Small intestine (tissue), 7 donors: ENCODE data around the gene SLC34A2. TPM values are rescaled to one million over a fixed set of nuclear protein-coding genes. Genes with fewer than 3 reads are reported as not detected.
A peak's percentile ranks its signal among the peaks of the same experiment; 100 is the strongest.

ENCODE experiments used
- DNase-seq, 2 donors: peaks; one replicate each; pipeline versions ENCODE4 v3.0.0 to v3.0.0-alpha.2; 2013
- FAIRE-seq: peaks from 2 replicates; lab custom pipeline; 2012; peaks lifted over from hg19 to GRCh38; lab: Jason Lieb, UNC
- H3K27ac ChIP-seq, 3 donors: one replicate each; pipeline ENCODE4 v1.5.1; 2013; ENCODE audit warnings: low read length in 2 of 3, mild to moderate bottlenecking in 2 of 3, control low read depth in 1 of 3, inconsistent platforms in 1 of 3, low read depth in 1 of 3, moderate library complexity in 1 of 3
- H3K27me3 ChIP-seq, 3 donors: one replicate each; pipeline ENCODE4 v1.6.1; 2013; ENCODE audit warnings: low read length in 3 of 3, inconsistent platforms in 1 of 3; ENCODE audit not compliant: control insufficient read depth in 3 of 3, insufficient read depth in 3 of 3
- H3K36me3 ChIP-seq, 3 donors: one replicate each; pipeline ENCODE4 v1.6.1; 2013; ENCODE audit warnings: low read length in 3 of 3, inconsistent platforms in 1 of 3, low read depth in 1 of 3, mild to moderate bottlenecking in 1 of 3, moderate library complexity in 1 of 3; ENCODE audit not compliant: control insufficient read depth in 3 of 3, insufficient read depth in 2 of 3
- H3K4me1 ChIP-seq, 3 donors: one replicate each; pipeline ENCODE4 v1.6.1; 2013; ENCODE audit warnings: low read length in 2 of 3, inconsistent platforms in 1 of 3, low read depth in 1 of 3, mild to moderate bottlenecking in 1 of 3, moderate library complexity in 1 of 3; ENCODE audit not compliant: control insufficient read depth in 3 of 3, insufficient read depth in 2 of 3
- H3K4me3 ChIP-seq, 3 donors: one replicate each; pipeline ENCODE4 v1.5.1; 2013; ENCODE audit warnings: low read length in 3 of 3, control low read depth in 1 of 3, inconsistent platforms in 1 of 3, low read depth in 1 of 3, mild to moderate bottlenecking in 1 of 3, moderate library complexity in 1 of 3
- H3K9me3 ChIP-seq, 2 donors: one replicate each; pipeline ENCODE4 v1.6.1; 2013; ENCODE audit warnings: low read depth in 1 of 2, low read length in 1 of 2; ENCODE audit not compliant: control insufficient read depth in 2 of 2, insufficient read depth in 1 of 2
- WGBS, 3 donors: extraction: QIAGEN DNeasy Blood & Tissue Kit; methylation state at CpG; one replicate each; pipeline ENCODE4 v1.1.7; 2013; 5-methylcytosine and 5-hydroxymethylcytosine counted together
- polyA plus RNA-seq, 4 donors: library from polyadenylated mRNA; stranded (reverse) in 3 of 4; unstranded in 1 of 4; fragments of 200-250 nt in 3 of 4; fragments of 120-200 nt in 1 of 4; gene quantifications; one replicate each; pipeline versions ENCODE4 v1.2.1 to v1.2.3, GENCODE V29; 2013
- donor health status: healthy with polysubstance abuse.
- donor health status: control.
- donor health status: control.
- donor health status: Bipolar disorder and iron deficiency.
- donor health status: healthy.

SLC34A2 gene
- polyA plus RNA-seq, 4 donors, result 0.09 to 28.6 (median 2.5) TPM

GRCh38 chr4:25694466-25694865 is 38.8 kb downstream of the SLC34A2 start:
- 29 to 41% (median 29%) methylated on average over 3 of the region's 3 CpGs for WGBS, 3 donors
- H3K4me3 ChIP-seq, result no peak overlapping the region
- H3K9me3 ChIP-seq, result peaks cover 0 to 8% of the 10 kb centered on the region in 2 donors
- no peak for FAIRE-seq
- H3K4me1 ChIP-seq, result peaks cover 0 to 5% (median 4%) of the 10 kb centered on the region in 3 donors
- H3K36me3 ChIP-seq, result no peaks in the 10 kb centered on the region
- H3K27ac ChIP-seq, result peak overlapping the region in 1 of 3 donors; percentile 61
- DNase-seq, result peak; percentile 30 to 89
- H3K27me3 ChIP-seq, result no peaks in the 10 kb centered on the region

GRCh38 chr4:25696409-25696808 is 40.8 kb downstream of the SLC34A2 start:
- peaks cover 0 to 2% of the 10 kb centered on the region in 2 donors for H3K9me3 ChIP-seq
- peaks cover 0 to 5% (median 4%) of the 10 kb centered on the region in 3 donors for H3K4me1 ChIP-seq
- DNase-seq (no peak), FAIRE-seq (no peak)
- H3K27me3 ChIP-seq, result no peaks in the 10 kb centered on the region
- no peak overlapping the region for H3K4me3 ChIP-seq
- no peak overlapping the region for H3K27ac ChIP-seq
- WGBS, 3 donors, result 33 to 51% (median 43%) methylated on average over 5 of the region's 5 CpGs
- H3K36me3 ChIP-seq, result no peaks in the 10 kb centered on the region

DNA sequence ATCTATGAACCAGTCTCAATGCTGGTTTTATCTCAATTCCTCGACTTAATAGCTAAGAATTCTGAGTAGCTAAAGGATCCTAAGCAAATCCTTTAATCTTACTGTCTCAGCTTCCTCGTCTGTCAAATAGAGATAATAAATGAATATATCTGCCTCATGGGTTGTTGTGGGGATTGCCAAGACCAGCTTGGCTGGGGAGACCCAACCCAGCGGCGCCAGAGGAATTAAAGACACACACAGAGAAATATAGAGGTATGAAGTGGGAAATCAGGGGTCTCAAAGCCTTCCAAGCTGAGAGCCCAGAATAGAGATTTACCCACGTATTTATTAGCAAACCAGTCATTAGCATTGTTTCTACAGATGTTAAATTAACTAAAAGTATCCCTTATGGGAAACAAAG is 41.9 kb downstream of the SLC34A2 start:
- Histone ChIP-seq H3K4me3 (no peak overlapping the region), H3K4me1 (peaks cover 0 to 5% (median 4%) of the 10 kb centered on the region in 3 donors), H3K9me3 (no peaks in the 10 kb centered on the region), H3K27ac (no peak overlapping the region), H3K36me3 (no peaks in the 10 kb centered on the region), H3K27me3 (no peaks in the 10 kb centered on the region)
- FAIRE-seq (no peak), DNase-seq (no peak)
- 64 to 77% (median 68%) methylated on average over 5 of the region's 5 CpGs for WGBS, 3 donors

DNA sequence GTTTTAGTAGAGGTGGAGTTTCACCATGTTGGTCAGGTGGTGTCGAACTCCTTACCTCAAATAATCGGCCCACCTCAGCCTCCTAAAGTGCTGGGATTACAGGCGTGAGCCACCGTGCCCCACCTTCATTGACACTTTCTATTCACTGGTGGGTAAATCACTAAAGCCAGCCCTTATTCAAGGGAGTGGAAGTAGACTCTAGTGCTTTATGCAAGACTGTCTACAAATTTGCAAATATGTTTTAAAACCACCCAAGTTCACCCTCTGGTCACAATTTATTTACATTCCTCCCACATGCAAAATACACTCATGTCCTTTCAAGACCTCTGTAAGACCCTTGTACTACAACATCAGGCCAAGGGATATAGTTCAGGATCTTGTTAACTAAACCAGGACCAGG is 45.0 kb downstream of the SLC34A2 start:
- FAIRE-seq, result no peak
- DNase-seq, result no peak
- Histone ChIP-seq H3K4me3 (no peak overlapping the region), H3K9me3 (no peaks in the 10 kb centered on the region), H3K27ac (no peak overlapping the region), H3K27me3 (no peaks in the 10 kb centered on the region), H3K4me1 (peaks cover 0 to 8% (median 4%) of the 10 kb centered on the region in 3 donors), H3K36me3 (no peaks in the 10 kb centered on the region)
- WGBS, 3 donors, result 87 to 95% (median 88%) methylated on average over 4 of the region's 4 CpGs

- peak in 1 of 2 donors; percentile 40 for DNase-seq
- H3K27me3 ChIP-seq, result no peaks in the 10 kb centered on the region
- H3K4me1 ChIP-seq, result peaks cover 0 to 4% (median 3%) of the 10 kb centered on the region in 3 donors
- H3K27ac ChIP-seq, result no peak overlapping the region
- H3K4me3 ChIP-seq, result no peak overlapping the region
- FAIRE-seq, result no peak
- H3K9me3 ChIP-seq, result no peaks in the 10 kb centered on the region
- H3K36me3 ChIP-seq, result no peaks in the 10 kb centered on the region
- 55 to 59% (median 59%) methylated on average over 5 of the region's 5 CpGs for WGBS, 3 donors
Observed at GRCh38 chr4:25702848-25703247, 47.2 kb downstream of the SLC34A2 start.

GRCh38 chr4:25703731-25704388 is 48.2 kb downstream of the SLC34A2 start:
- Histone ChIP-seq H3K27me3 (no peaks in the 10 kb centered on the region), H3K4me1 (peaks cover 0 to 4% (median 3%) of the 10 kb centered on the region in 3 donors), H3K9me3 (no peaks in the 10 kb centered on the region), H3K27ac (peak overlapping the region; percentile 36 to 94 (median 76)), H3K4me3 (no peak overlapping the region), H3K36me3 (no peaks in the 10 kb centered on the region)
- DNase-seq (peak in 1 of 2 donors; percentile 85), FAIRE-seq (no peak)
- WGBS, 3 donors, result 24 to 43% (median 40%) methylated on average over 3 of the region's 3 CpGs

GRCh38 chr4:25704516-25704915 is 48.9 kb downstream of the SLC34A2 start:
- H3K9me3 ChIP-seq, result no peaks in the 10 kb centered on the region
- FAIRE-seq (no peak), DNase-seq (peak; percentile 35 to 95)
- H3K27ac ChIP-seq, result peak overlapping the region; percentile 36 to 94 (median 76)
- peaks cover 0 to 4% (median 3%) of the 10 kb centered on the region in 3 donors for H3K4me1 ChIP-seq
- no peak overlapping the region for H3K4me3 ChIP-seq
- no peaks in the 10 kb centered on the region for H3K36me3 ChIP-seq
- no peaks in the 10 kb centered on the region for H3K27me3 ChIP-seq
- 6 to 44% (median 10%) methylated on average over 2 of the region's 2 CpGs for WGBS, 3 donors

GRCh38 chr4:25710637-25711036 is 55.0 kb downstream of the SLC34A2 start:
- no peak overlapping the region for H3K27ac ChIP-seq

More at GRCh38 chr4:25710637-25711036, 55.0 kb downstream of the SLC34A2 start:
- H3K4me3 ChIP-seq, result no peak overlapping the region
- FAIRE-seq (no peak), DNase-seq (no peak)
- WGBS, 3 donors, result 48 to 75% (median 53%) methylated on average over 3 of the region's 3 CpGs
- H3K4me1 ChIP-seq, result no peaks in the 10 kb centered on the region
- H3K9me3 ChIP-seq, result no peaks in the 10 kb centered on the region
- H3K36me3 ChIP-seq, result no peaks in the 10 kb centered on the region
- H3K27me3 ChIP-seq, result no peaks in the 10 kb centered on the region
